Body of pancreas (tissue), 4 donors: ENCODE measurements around the gene HACD2. TPM values are rescaled to one million over a fixed set of nuclear protein-coding genes. Genes with fewer than 3 reads are reported as not detected.
"Not testable (repeated sequence)": the region's sequence is repeated elsewhere in the genome, so short reads cannot be mapped to it uniquely, and the experiment has no call there.

Source experiments
- ATAC-seq: fragments of 150-250 bp; one replicate; pipeline ENCODE4 v1.9.1; 2016
- DNase-seq, 4 donors: peaks; one replicate each; pipeline ENCODE4 v3.0.0-alpha.2; 2019
- H3K27ac ChIP-seq, 4 donors: fragments of 200-600 bp; sonication (generic); 1 replicate in 3 of 4; 2 replicates in 1 of 4; pipeline versions ENCODE4 v1.5.1 to v1.6.1; 2016 to 2019; ENCODE audit warnings: mild to moderate bottlenecking in 1 of 4, mixed read lengths in 1 of 4, moderate library complexity in 1 of 4
- H3K27me3 ChIP-seq, 2 donors: fragments of 200-600 bp; sonication (generic); one replicate each; pipeline ENCODE4 v1.6.0; 2016; ENCODE audit warnings: mild to moderate bottlenecking in 1 of 2
- H3K36me3 ChIP-seq, 2 donors: fragments of 200-600 bp; sonication (generic); replicated peaks in 1 of 2; 2 replicates each; pipeline ENCODE4 v1.5.1; 2016; ENCODE audit warnings: low read depth in 2 of 2; ENCODE audit not compliant: insufficient read depth in 1 of 2
- H3K4me1 ChIP-seq: fragments of 200-600 bp; sonication (generic); one replicate; pipeline ENCODE4 v1.6.0; 2016
- H3K4me3 ChIP-seq, 2 donors: fragments of 200-600 bp; sonication (generic); 1 replicate in 1 of 2; 2 replicates in 1 of 2; pipeline ENCODE4 v1.5.1; 2016 to 2019
- H3K9me3 ChIP-seq, 3 donors: fragments of 200-600 bp; sonication (generic); 1 replicate in 2 of 3; 2 replicates in 1 of 3; pipeline ENCODE4 v1.5.1; 2016
- POLR2A ChIP-seq, 3 donors: fragments of 450-650 bp; IDR thresholded peaks; one replicate each; pipeline ENCODE4 v1.6.1; 2016; ENCODE audit warnings: antibody characterized with exemption in 3 of 3, mild to moderate bottlenecking in 2 of 3
- WGBS, 2 donors: methylation state at CpG; one replicate each; pipeline ENCODE4 v1.1.5; 2017; 5-methylcytosine and 5-hydroxymethylcytosine counted together
- intact Hi-C: fragments of 100-400 bp; cut with DNase I; formaldehyde crosslinking; loops from one replicate; pipeline ENCODE4 v1.15.1; 2023
- total RNA-seq, 2 donors: library from RNA; depleted of rRNA; stranded (reverse); fragments of >200 nt; gene quantifications; one replicate each; pipeline ENCODE4 v1.1.0, GENCODE V29; 2016
- TF ChIP-seq, protein P1 (sequence below), 7 experiments: fragments of 450-650 bp in 4 of 7; fragments of 200-600 bp in 3 of 7; sonication (generic) in 3 of 7; IDR thresholded peaks; one replicate each; pipeline ENCODE4 v1.5.1; 2016 to 2019; ENCODE audit warnings: antibody characterized with exemption in 7 of 7

The HACD2 gene
- total RNA-seq, 2 donors from 2014 or later, result 13.2 to 16.3 TPM

DNA sequence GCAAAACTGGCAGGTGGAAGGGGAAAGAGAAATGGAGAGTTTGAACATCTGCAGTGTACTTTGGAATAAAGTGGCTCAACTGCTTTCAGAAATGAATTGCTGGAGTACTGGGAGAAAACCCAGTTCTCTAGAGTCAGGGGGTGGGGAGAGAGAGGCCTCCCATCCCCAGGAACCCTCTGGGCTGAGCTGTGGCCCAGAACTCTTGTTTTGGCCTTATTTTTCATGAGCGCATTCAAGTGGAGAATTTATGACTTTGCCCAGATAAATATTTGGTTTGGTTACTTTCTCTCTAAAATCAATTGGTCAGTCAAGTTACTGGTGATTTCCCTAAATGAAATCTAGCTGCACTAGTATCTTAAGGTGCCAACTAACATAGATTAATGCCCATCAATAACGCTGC, 28.7 kb upstream of the HACD2 start:
- ATAC-seq, result no peak
- 11 to 16% methylated on average over 2 of the region's 2 CpGs for WGBS, 2 donors
- Histone ChIP-seq H3K27ac (no peak overlapping the region), H3K4me3 (no peak overlapping the region), H3K4me1 (peaks cover 11% of the 10 kb centered on the region), H3K9me3 (no peaks in the 10 kb centered on the region), H3K27me3 (no peaks in the 10 kb centered on the region), H3K36me3 (no peaks in the 10 kb centered on the region)
- no peak for DNase-seq
- TF ChIP-seq POLR2A (IDR thresholded peaks at IDR 0.05), result no peak
- TF ChIP-seq, protein P1, sequence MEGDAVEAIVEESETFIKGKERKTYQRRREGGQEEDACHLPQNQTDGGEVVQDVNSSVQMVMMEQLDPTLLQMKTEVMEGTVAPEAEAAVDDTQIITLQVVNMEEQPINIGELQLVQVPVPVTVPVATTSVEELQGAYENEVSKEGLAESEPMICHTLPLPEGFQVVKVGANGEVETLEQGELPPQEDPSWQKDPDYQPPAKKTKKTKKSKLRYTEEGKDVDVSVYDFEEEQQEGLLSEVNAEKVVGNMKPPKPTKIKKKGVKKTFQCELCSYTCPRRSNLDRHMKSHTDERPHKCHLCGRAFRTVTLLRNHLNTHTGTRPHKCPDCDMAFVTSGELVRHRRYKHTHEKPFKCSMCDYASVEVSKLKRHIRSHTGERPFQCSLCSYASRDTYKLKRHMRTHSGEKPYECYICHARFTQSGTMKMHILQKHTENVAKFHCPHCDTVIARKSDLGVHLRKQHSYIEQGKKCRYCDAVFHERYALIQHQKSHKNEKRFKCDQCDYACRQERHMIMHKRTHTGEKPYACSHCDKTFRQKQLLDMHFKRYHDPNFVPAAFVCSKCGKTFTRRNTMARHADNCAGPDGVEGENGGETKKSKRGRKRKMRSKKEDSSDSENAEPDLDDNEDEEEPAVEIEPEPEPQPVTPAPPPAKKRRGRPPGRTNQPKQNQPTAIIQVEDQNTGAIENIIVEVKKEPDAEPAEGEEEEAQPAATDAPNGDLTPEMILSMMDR (IDR thresholded peaks at IDR 0.05), result no peak
- intact Hi-C loops, result no loop called here

- H3K27ac ChIP-seq, H3K27me3 ChIP-seq, ATAC-seq, intact Hi-C loops, H3K4me3 ChIP-seq, H3K36me3 ChIP-seq, H3K9me3 ChIP-seq, H3K4me1 ChIP-seq, DNase-seq: not testable (repeated sequence)
- WGBS, 2 donors, result 97 to 98% methylated on average over 7 of the region's 7 CpGs
Measured at GRCh38 chr3:123611674-123612073, 26.8 kb upstream of the HACD2 start.

- intact Hi-C loops, result no loop called here
- Histone ChIP-seq H3K36me3 (no peaks in the 10 kb centered on the region), H3K4me1 (peaks cover 6% of the 10 kb centered on the region), H3K27ac (no peak overlapping the region), H3K4me3 (no peak overlapping the region), H3K9me3 (no peaks in the 10 kb centered on the region), H3K27me3 (no peaks in the 10 kb centered on the region)
- TF ChIP-seq, protein P1 (IDR thresholded peaks at IDR 0.05), result no peak
- no peak for TF ChIP-seq POLR2A (IDR thresholded peaks at IDR 0.05)
- DNase-seq (no peak), ATAC-seq (no peak)
Measured at GRCh38 chr3:123611082-123611481, 26.2 kb upstream of the HACD2 start.

GRCh38 chr3:123610331-123610730, 25.5 kb upstream of the HACD2 start:
- Histone ChIP-seq H3K4me1 (peaks cover 14% of the 10 kb centered on the region), H3K9me3 (no peaks in the 10 kb centered on the region), H3K27ac (no peak overlapping the region), H3K27me3 (no peaks in the 10 kb centered on the region), H3K4me3 (no peak overlapping the region), H3K36me3 (no peaks in the 10 kb centered on the region)
- WGBS, 2 donors, result 81 to 89% methylated on average over 3 of the region's 3 CpGs
- TF ChIP-seq POLR2A (IDR thresholded peaks at IDR 0.05), result no peak
- TF ChIP-seq, protein P1 (IDR thresholded peaks at IDR 0.05), result no peak
- intact Hi-C loops, result no loop called here
- ATAC-seq (no peak), DNase-seq (no peak)

- Histone ChIP-seq H3K27ac (no peak overlapping the region), H3K36me3 (no peaks in the 10 kb centered on the region), H3K9me3 (no peaks in the 10 kb centered on the region), H3K4me1 (peaks cover 14% of the 10 kb centered on the region), H3K27me3 (no peaks in the 10 kb centered on the region), H3K4me3 (no peak overlapping the region)
- no peak for DNase-seq
- ATAC-seq, result no peak
- TF ChIP-seq, protein P1 (IDR thresholded peaks at IDR 0.05), result no peak
- no peak for TF ChIP-seq POLR2A (IDR thresholded peaks at IDR 0.05)
- 78 to 87% methylated on average over 5 of the region's 5 CpGs for WGBS, 2 donors
- intact Hi-C loops, result no loop called here
Measured at GRCh38 chr3:123609063-123609462, 24.2 kb upstream of the HACD2 start.
